ENCODE data around the gene PRKX. TPM values are rescaled to one million over a fixed set of nuclear protein-coding genes. Genes with fewer than 3 reads are reported as not detected.

PRKX gene
- total and polyA plus RNA-seq, 2 of the 13 experiments (the other 11 are each of a cell fraction or from before 2014, with no cell fraction given), result 0.01 to 0.15 TPM

DNA sequence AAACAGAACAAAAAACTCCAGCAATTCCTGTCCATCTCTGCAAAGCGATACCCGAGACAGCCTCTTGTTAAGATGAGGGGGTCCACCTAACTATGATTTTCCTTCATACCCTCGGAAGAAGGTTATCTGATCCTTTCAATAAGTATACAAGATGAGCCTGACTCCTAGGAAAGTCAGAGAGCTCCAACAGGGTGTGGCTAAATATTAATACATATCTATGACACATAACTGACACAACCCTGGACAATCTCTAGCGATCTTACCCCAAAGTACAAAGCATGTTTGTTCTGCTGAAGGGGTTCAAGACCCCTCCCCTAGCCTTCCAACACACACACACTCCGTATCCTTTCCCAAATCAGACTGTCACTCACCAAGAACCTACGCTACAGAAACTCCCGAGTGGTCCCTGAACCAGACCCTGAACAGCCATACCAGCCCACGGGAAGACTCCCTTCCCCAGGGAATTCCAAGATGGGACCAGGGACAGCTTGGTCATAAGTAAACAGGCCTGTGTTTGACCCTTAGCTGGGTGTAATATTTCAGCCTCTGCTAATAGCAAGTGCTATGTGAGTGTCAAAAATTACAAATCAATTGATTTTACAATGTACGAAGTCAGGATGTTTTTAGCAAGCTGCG lies 110.3 kb downstream of the PRKX start:
- no peaks in the 10 kb centered on the region for H3K79me2 ChIP-seq (ENCODE audit: insufficient read depth, low read length)
- H3K4me1 ChIP-seq (ENCODE audit: insufficient read depth, low read length), result no peaks in the 10 kb centered on the region
- ChIA-PET CTCF (ENCODE audit: low intra/inter-chr PET ratio, low total read pairs) (no interaction called here), POLR2A (no interaction called here)
- H3K9ac ChIP-seq (ENCODE audit: insufficient read depth, low read depth, low read length), result no peak overlapping the region
- BruUV-seq (replicated peaks), result no TSS peak
- no peak for ATAC-seq
- no peak overlapping the region for H3K27ac ChIP-seq (ENCODE audit: extremely low read length, insufficient read depth, low read length)
- no peak for FAIRE-seq
- WGBS (ENCODE audit: low lambda C conversion rate), result 46% methylated on average over 6 of the region's 10 CpGs
- no peak overlapping the region for H3K4me2 ChIP-seq (ENCODE audit: low read depth, low read length)
- H3K9me3 ChIP-seq (ENCODE audit: low read length), result no peaks in the 10 kb centered on the region
- DNase-seq (ENCODE audit: low spot score), result no peak
- in situ Hi-C loops (cut with HindIII; ENCODE audit: extremely low pct_ligation_motif_present, low pct_unique_long_range_greater_than_20kb), result no loop called here
- H3K27me3 ChIP-seq (ENCODE audit: control insufficient read depth in 1 of 2, insufficient read depth in 2 of 2, low read length in 2 of 2), result no peaks in the 10 kb centered on the region
- H3K36me3 ChIP-seq (replicated peaks in 1 of 2; ENCODE audit: control insufficient read depth in 1 of 2, insufficient read depth in 2 of 2, low read length in 2 of 2), result no peaks in the 10 kb centered on the region
- no peak overlapping the region for H2AFZ ChIP-seq (ENCODE audit: low read length)
- H3K4me3 ChIP-seq (replicated peaks in 1 of 3; ENCODE audit: insufficient read depth in 1 of 3, low read depth in 2 of 3, low read length in 3 of 3), result no peak overlapping the region
- intact Hi-C loops (cut with micrococcal nuclease; ENCODE audit: unreplicated experiment), result no loop called here
- H4K20me1 ChIP-seq (ENCODE audit: insufficient read depth, low read length), result no peaks in the 10 kb centered on the region
- no peak for TF ChIP-seq SNRNP70 (IDR thresholded peaks at IDR 0.05; ENCODE audit: low read depth, low read length)
- TF ChIP-seq, protein P1, sequence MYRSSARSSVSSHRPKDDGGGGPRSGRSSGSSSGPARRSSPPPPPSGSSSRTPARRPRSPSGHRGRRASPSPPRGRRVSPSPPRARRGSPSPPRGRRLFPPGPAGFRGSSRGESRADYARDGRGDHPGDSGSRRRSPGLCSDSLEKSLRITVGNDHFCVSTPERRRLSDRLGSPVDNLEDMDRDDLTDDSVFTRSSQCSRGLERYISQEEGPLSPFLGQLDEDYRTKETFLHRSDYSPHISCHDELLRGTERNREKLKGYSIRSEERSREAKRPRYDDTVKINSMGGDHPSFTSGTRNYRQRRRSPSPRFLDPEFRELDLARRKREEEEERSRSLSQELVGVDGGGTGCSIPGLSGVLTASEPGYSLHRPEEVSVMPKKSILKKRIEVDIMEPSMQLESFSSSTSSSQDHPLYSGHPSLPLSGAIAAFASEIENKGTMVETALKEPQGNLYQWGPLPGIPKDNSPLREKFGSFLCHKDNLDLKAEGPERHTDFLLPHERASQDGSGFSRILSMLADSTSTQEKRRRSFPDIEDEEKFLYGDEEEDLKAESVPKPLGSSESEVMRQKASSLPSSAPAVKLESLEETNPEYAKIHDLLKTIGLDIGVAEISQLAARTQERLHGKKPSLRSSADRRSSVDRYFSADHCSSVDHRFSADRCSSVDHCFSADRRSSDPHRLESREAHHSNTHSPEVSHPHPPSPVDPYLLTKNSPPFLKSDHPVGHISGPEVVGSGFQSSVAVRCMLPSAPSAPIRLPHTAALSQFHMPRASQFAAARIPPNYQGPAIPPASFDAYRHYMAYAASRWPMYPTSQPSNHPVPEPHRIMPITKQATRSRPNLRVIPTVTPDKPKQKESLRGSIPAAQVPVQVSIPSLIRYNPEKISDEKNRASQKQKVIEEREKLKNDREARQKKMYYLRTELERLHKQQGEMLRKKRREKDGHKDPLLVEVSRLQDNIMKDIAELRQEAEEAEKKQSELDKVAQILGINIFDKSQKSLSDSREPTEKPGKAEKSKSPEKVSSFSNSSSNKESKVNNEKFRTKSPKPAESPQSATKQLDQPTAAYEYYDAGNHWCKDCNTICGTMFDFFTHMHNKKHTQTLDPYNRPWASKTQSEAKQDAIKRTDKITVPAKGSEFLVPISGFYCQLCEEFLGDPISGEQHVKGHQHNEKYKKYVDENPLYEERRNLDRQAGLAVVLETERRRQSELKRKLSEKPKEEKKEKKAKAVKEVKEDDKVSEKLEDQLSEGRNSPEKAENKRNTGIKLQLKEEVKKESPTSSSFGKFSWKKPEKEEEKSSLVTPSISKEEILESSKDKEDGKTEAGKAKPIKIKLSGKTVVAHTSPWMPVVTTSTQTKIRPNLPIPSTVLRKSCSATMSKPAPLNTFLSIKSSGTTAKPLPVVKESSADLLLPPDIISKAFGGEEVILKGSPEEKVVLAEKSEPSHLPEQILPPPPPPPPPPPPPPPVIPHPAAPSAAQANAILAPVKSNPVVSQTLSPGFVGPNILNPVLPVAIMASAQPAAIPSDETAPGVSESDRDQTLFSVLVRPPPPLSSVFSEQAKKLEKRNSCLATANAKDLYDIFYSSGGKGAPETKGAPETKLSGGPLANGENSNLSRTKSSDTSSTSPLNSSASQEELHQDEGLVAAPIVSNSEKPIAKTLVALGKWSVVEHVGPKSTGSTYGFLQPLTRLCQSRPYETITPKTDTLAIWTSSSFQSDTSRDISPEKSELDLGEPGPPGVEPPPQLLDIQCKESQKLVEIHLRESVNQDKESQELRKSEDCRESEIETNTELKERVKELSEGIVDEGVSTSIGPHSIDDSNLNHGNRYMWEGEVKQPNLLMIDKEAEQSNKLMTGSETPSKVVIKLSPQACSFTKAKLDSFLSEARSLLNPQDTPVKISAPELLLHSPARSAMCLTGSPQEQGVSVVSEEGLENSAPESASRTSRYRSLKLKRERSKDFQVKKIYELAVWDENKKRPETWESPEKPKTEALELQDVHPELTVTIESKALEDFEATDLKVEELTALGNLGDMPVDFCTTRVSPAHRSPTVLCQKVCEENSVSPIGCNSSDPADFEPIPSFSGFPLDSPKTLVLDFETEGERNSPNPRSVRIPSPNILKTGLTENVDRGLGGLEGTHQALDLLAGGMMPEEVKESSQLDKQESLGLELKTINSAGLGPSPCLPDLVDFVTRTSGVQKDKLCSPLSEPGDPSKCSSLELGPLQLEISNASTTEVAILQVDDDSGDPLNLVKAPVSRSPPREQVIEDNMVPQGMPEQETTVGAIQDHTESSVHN (CRISPR knock-in tag; IDR thresholded peaks at IDR 0.05), result no peak
- TF ChIP-seq, protein P2, sequence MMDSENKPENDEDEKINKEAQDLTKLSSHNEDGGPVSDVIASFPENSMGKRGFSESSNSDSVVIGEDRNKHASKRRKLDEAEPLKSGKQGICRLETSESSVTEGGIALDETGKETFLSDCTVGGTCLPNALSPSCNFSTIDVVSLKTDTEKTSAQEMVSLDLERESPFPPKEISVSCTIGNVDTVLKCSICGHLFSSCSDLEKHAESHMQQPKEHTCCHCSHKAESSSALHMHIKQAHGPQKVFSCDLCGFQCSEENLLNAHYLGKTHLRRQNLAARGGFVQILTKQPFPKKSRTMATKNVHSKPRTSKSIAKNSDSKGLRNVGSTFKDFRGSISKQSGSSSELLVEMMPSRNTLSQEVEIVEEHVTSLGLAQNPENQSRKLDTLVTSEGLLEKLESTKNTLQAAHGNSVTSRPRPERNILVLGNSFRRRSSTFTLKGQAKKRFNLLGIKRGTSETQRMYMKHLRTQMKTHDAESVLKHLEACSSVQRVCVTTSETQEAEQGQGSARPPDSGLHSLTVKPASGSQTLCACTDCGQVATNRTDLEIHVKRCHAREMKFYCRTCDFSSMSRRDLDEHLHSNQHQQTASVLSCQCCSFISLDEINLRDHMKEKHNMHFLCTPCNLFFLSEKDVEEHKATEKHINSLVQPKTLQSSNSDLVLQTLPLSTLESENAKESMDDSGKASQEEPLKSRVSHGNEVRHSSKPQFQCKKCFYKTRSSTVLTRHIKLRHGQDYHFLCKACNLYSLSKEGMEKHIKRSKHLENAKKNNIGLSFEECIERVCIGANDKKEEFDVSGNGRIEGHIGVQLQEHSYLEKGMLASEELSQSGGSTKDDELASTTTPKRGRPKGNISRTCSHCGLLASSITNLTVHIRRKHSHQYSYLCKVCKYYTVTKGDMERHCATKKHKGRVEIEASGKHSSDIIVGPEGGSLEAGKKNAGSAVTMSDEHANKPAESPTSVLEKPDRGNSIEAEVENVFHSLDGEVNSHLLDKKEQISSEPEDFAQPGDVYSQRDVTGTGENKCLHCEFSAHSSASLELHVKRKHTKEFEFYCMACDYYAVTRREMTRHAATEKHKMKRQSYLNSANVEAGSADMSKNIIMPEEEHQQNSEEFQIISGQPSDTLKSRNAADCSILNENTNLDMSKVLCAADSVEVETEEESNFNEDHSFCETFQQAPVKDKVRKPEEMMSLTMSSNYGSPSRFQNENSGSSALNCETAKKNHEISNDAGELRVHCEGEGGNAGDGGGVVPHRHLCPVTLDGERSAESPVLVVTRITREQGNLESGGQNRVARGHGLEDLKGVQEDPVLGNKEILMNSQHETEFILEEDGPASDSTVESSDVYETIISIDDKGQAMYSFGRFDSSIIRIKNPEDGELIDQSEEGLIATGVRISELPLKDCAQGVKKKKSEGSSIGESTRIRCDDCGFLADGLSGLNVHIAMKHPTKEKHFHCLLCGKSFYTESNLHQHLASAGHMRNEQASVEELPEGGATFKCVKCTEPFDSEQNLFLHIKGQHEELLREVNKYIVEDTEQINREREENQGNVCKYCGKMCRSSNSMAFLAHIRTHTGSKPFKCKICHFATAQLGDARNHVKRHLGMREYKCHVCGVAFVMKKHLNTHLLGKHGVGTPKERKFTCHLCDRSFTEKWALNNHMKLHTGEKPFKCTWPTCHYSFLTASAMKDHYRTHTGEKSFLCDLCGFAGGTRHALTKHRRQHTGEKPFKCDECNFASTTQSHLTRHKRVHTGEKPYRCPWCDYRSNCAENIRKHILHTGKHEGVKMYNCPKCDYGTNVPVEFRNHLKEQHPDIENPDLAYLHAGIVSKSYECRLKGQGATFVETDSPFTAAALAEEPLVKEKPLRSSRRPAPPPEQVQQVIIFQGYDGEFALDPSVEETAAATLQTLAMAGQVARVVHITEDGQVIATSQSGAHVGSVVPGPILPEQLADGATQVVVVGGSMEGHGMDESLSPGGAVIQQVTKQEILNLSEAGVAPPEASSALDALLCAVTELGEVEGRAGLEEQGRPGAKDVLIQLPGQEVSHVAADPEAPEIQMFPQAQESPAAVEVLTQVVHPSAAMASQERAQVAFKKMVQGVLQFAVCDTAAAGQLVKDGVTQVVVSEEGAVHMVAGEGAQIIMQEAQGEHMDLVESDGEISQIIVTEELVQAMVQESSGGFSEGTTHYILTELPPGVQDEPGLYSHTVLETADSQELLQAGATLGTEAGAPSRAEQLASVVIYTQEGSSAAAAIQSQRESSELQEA (CRISPR knock-in tag; IDR thresholded peaks at IDR 0.05; ENCODE audit: not compliant biosample characterization), result no peak
- no peak for TF ChIP-seq ZNF547 (CRISPR knock-in tag; IDR thresholded peaks at IDR 0.05)
- no peak for TF ChIP-seq ZNF660 (CRISPR knock-in tag; IDR thresholded peaks at IDR 0.05; ENCODE audit: borderline replicate concordance, low read depth)
- TF ChIP-seq, protein P3, sequence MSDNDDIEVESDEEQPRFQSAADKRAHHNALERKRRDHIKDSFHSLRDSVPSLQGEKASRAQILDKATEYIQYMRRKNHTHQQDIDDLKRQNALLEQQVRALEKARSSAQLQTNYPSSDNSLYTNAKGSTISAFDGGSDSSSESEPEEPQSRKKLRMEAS (IDR thresholded peaks at IDR 0.05), result no peak
